Activated T-helper 2 cell treated with anti-CD3 and anti-CD28 coated beads, Interferon-gamma antibody, Interleukin-2, Interleukin-4, amounts not matched to agents 10 μg/mL and 5 μg/mL and 100 μg/mL, durations not matched to agents 14 hours and 24 hours and 36 hours (primary cell): Measurements from ENCODE around the gene TPM2. TPM values are rescaled to one million over a fixed set of nuclear protein-coding genes. Genes with fewer than 3 reads are reported as not detected.
"Not testable (repeated sequence)": the region's sequence is repeated elsewhere in the genome, so short reads cannot be mapped to it uniquely, and the experiment has no call there.

ENCODE experiments used
- DNase-seq: peaks from one replicate; pipeline ENCODE4 v3.0.0; 2021; ENCODE audit warnings: low spot score
- H3K27ac Mint-ChIP-seq: one replicate; pipeline ENCODE4 v1.8.0; 2021; ENCODE audit warnings: mixed read lengths
- H3K27me3 Mint-ChIP-seq: one replicate; pipeline ENCODE4 v1.8.0; 2021; ENCODE audit warnings: low read depth, mixed read lengths
- H3K36me3 Mint-ChIP-seq: one replicate; pipeline ENCODE4 v1.8.0; 2021; ENCODE audit warnings: low read depth, mixed read lengths
- H3K4me1 Mint-ChIP-seq: one replicate; pipeline ENCODE4 v1.8.0; 2021; ENCODE audit warnings: low read depth, mixed read lengths
- H3K4me3 Mint-ChIP-seq: one replicate; pipeline ENCODE4 v1.8.0; 2021; ENCODE audit warnings: low read depth, mild to moderate bottlenecking, moderate library complexity, mixed read lengths
- H3K9me3 Mint-ChIP-seq: one replicate; pipeline ENCODE4 v1.8.0; 2021; ENCODE audit warnings: mixed read lengths
- intact Hi-C: fragments of 100-400 bp; cut with micrococcal nuclease; formaldehyde crosslinking; loops from one replicate; pipeline ENCODE4 v1.15.1; 2023
- total RNA-seq: library from RNA; stranded (reverse); gene quantifications from 2 replicates; pipeline ENCODE4 v1.2.3, GENCODE V29; 2022

Gene TPM2
- total RNA-seq, 1 donor from 2014 or later: 4.6 TPM

GRCh38 chr9:35646533-35647265, 43.0 kb downstream of the TPM2 start:
- DNase-seq: peak; percentile 91
- Mint-ChIP-seq H3K4me3 (peak overlapping the region; percentile 96), H3K27ac (peak overlapping the region; percentile 96), H3K27me3 (no peaks in the 10 kb centered on the region), H3K9me3 (no peaks in the 10 kb centered on the region), H3K4me1 (peaks cover 45% of the 10 kb centered on the region), H3K36me3 (peaks cover 45% of the 10 kb centered on the region)
- intact Hi-C loops: loop anchor here (1.0 to 2.0 kb wide), 6 partner anchors 28 to 530 kb away; partner anchors contain the start of genes CD72 and HINT2

GRCh38 chr9:35646153-35646532, 43.6 kb downstream of the TPM2 start:
- no peak for DNase-seq
- Mint-ChIP-seq H3K27ac (peak overlapping the region; percentile 96), H3K9me3 (peaks cover 2% of the 10 kb centered on the region), H3K4me3 (peak overlapping the region; percentile 96), H3K36me3 (peaks cover 50% of the 10 kb centered on the region), H3K4me1 (peaks cover 44% of the 10 kb centered on the region), H3K27me3 (no peaks in the 10 kb centered on the region)
- intact Hi-C loops: loop anchor here (1.0 to 2.0 kb wide), 6 partner anchors 27 to 529 kb away; partner anchors contain the start of genes CD72 and HINT2

GRCh38 chr9:35645736-35646135, 44.0 kb downstream of the TPM2 start:
- H3K36me3 Mint-ChIP-seq: peaks cover 54% of the 10 kb centered on the region
- H3K27me3 Mint-ChIP-seq, H3K9me3 Mint-ChIP-seq, DNase-seq: not testable (repeated sequence)
- H3K4me1 Mint-ChIP-seq: peaks cover 41% of the 10 kb centered on the region
- intact Hi-C loops: loop anchor here (1.0 to 2.0 kb wide), 6 partner anchors 27 to 529 kb away; partner anchors contain the start of genes CD72 and HINT2
- H3K27ac Mint-ChIP-seq: peak overlapping the region; percentile 96
- peak overlapping the region; percentile 96 for H3K4me3 Mint-ChIP-seq

DNA sequence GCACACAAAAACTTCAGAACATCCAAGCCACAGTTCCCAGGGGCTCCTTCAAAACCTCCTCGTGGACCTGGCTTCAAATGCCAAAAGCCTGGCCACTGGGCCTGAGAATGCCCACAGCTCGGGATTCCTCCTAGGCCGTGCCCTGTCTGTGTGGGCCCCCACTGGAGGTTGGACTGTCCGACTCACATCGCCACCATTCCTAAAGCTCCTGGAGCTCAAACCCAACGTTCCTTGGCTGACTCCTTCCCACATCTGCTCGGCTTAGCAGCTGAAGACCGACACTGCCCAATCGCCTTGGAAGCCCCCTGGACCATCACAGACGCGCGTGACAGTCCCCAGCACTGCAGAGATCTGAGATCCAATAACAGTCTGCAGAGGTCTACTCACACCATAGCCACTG, 46.7 kb downstream of the TPM2 start:
- peaks cover 12% of the 10 kb centered on the region for H3K9me3 Mint-ChIP-seq
- H3K4me1 Mint-ChIP-seq: peaks cover 45% of the 10 kb centered on the region
- no peak for DNase-seq
- intact Hi-C loops: no loop called here
- H3K27ac Mint-ChIP-seq: no peak overlapping the region
- peaks cover 54% of the 10 kb centered on the region for H3K36me3 Mint-ChIP-seq
- no peaks in the 10 kb centered on the region for H3K27me3 Mint-ChIP-seq
- no peak overlapping the region for H3K4me3 Mint-ChIP-seq

DNA sequence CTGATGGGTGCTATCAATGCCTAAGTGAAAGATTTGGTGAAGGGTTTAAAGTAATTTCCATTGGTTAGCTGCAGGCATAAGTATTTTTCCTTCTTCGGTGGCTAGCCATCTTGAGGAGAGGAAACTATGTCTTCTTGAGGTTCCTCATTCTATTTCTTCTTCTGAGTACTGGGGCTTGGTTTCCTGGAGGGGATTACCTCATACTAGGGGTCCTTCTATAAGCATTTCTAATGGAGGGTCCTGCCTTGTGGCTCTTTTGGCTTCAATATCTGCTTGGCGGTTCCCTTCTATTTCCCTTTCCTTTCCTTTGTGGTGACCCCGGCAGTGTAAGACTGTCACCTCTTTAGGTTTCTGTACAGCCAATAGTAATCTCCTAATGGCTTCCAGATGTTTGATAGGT, 48.2 kb downstream of the TPM2 start:
- Mint-ChIP-seq H3K36me3 (peaks cover 51% of the 10 kb centered on the region), H3K4me1 (peaks cover 49% of the 10 kb centered on the region), H3K9me3 (peaks cover 12% of the 10 kb centered on the region)
- DNase-seq, H3K27ac Mint-ChIP-seq, H3K4me3 Mint-ChIP-seq, H3K27me3 Mint-ChIP-seq, intact Hi-C loops: not testable (repeated sequence)

DNA sequence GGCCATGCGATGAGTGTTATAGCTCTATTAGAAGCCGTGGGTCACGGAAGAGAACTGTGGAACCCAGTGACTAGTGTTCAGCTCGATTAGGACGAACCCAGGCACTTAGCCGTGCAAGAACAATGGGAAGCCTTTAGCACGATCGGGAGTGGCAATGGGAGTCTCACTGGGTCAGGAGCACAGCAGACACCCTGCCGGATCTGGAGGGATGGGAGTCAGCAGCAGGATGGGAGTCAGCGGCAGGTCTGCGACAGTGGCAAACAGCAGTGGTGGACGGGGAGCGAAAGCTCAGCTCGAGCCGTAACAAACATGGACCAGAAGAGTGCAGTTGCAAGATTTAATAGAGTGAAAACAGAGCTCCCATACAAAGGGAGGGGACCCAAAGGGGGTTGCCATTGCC, 49.3 kb downstream of the TPM2 start:
- peaks cover 54% of the 10 kb centered on the region for H3K4me1 Mint-ChIP-seq
- intact Hi-C loops, DNase-seq, H3K27me3 Mint-ChIP-seq, H3K4me3 Mint-ChIP-seq: not testable (repeated sequence)
- H3K36me3 Mint-ChIP-seq: peaks cover 48% of the 10 kb centered on the region
- peak overlapping the region; percentile 78 for H3K27ac Mint-ChIP-seq
- peaks cover 12% of the 10 kb centered on the region for H3K9me3 Mint-ChIP-seq

GRCh38 chr9:35639631-35640030, 50.1 kb downstream of the TPM2 start:
- peak overlapping the region; percentile 51 for H3K4me3 Mint-ChIP-seq
- peaks cover 12% of the 10 kb centered on the region for H3K9me3 Mint-ChIP-seq
- H3K36me3 Mint-ChIP-seq: peaks cover 46% of the 10 kb centered on the region
- no peaks in the 10 kb centered on the region for H3K27me3 Mint-ChIP-seq
- DNase-seq: no peak
- intact Hi-C loops: loop anchor here (5.0 kb wide), 1 partner anchor 1262 kb away; the partner anchor contains the start of gene MYORG
- peak overlapping the region; percentile 96 for H3K27ac Mint-ChIP-seq
- H3K4me1 Mint-ChIP-seq: peaks cover 58% of the 10 kb centered on the region

DNA sequence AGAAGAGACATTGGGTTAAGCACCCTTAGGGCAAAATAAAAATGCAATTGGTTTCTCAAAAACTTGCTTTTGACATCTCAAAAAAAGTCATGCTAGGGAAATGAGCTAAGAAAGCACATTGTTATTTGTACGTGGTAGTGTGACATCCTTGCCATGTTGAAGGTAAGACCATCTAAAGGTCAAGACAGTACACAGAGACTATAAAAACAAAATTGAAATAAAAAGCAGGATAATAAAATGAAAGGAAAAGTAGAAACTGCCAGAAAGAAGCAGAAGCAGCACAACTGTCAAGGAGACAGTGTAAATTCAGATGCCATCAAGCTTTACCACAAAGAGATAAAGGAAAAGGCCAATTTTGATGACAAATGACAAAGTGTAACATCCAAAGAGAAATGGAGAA, 50.5 kb downstream of the TPM2 start:
- DNase-seq, H3K27me3 Mint-ChIP-seq: not testable (repeated sequence)
- Mint-ChIP-seq H3K4me1 (peaks cover 55% of the 10 kb centered on the region), H3K36me3 (peaks cover 42% of the 10 kb centered on the region), H3K9me3 (peaks cover 12% of the 10 kb centered on the region), H3K27ac (peak overlapping the region; percentile 96), H3K4me3 (peak overlapping the region; percentile 51)
- intact Hi-C loops: loop anchor here (5.0 kb wide), 1 partner anchor 1262 kb away; the partner anchor contains the start of gene MYORG

DNA sequence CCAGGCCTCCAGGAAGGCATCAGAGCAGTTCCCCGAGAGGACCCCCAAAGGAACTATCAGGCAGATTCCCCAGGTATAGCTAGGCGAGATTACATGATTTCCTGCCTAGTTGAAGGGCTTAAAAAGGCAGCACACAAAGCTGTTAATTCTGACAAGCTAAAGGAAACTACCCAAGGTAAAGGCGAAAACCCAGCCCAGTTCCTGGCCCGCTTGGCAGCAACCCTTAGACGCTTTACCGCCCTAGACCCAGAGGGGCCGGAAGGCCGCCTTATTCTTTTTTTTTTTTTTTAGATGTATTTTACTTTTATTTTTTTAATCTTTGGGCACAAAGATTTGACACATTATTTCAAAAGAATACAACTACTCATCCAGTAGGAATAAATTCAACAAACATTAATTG, 51.0 kb downstream of the TPM2 start:
- H3K36me3 Mint-ChIP-seq: peaks cover 41% of the 10 kb centered on the region
- not testable (repeated sequence) for H3K4me3 Mint-ChIP-seq, H3K27me3 Mint-ChIP-seq, DNase-seq
- peaks cover 54% of the 10 kb centered on the region for H3K4me1 Mint-ChIP-seq
- H3K27ac Mint-ChIP-seq: peak overlapping the region; percentile 18
- intact Hi-C loops: loop anchor here (5.0 kb wide), 1 partner anchor 1261 kb away; the partner anchor contains the start of gene MYORG
- H3K9me3 Mint-ChIP-seq: peaks cover 12% of the 10 kb centered on the region

- H3K9me3 Mint-ChIP-seq: peaks cover 12% of the 10 kb centered on the region
- H3K36me3 Mint-ChIP-seq: peaks cover 31% of the 10 kb centered on the region
- H3K27me3 Mint-ChIP-seq, H3K4me3 Mint-ChIP-seq, DNase-seq: not testable (repeated sequence)
- H3K27ac Mint-ChIP-seq: peak overlapping the region; percentile 16
- H3K4me1 Mint-ChIP-seq: peaks cover 52% of the 10 kb centered on the region
- intact Hi-C loops: loop anchor here (5.0 kb wide), 1 partner anchor 1260 kb away; the partner anchor contains the start of gene MYORG
These were observed 52.2 kb downstream of the TPM2 start for GRCh38 chr9:35637427-35637955.

GRCh38 chr9:35636877-35637246, 52.9 kb downstream of the TPM2 start:
- H3K36me3 Mint-ChIP-seq: peaks cover 25% of the 10 kb centered on the region
- intact Hi-C loops: loop anchor here (5.0 kb wide), 1 partner anchor 1260 kb away; the partner anchor contains the start of gene MYORG
- DNase-seq, H3K4me3 Mint-ChIP-seq, H3K27me3 Mint-ChIP-seq: not testable (repeated sequence)
- peak overlapping the region; percentile 24 for H3K27ac Mint-ChIP-seq
- peaks cover 52% of the 10 kb centered on the region for H3K4me1 Mint-ChIP-seq
- H3K9me3 Mint-ChIP-seq: peaks cover 12% of the 10 kb centered on the region

GRCh38 chr9:35636135-35636876, 53.4 kb downstream of the TPM2 start:
- Mint-ChIP-seq H3K36me3 (peaks cover 20% of the 10 kb centered on the region), H3K27me3 (no peaks in the 10 kb centered on the region), H3K9me3 (peaks cover 12% of the 10 kb centered on the region), H3K27ac (peak overlapping the region; percentile 76), H3K4me1 (peaks cover 48% of the 10 kb centered on the region), H3K4me3 (no peak overlapping the region)
- no peak for DNase-seq
- intact Hi-C loops: loop anchor here (5.0 kb wide), 1 partner anchor 1259 kb away; the partner anchor contains the start of gene MYORG
